Right atrium auricular region (tissue), 2 donors: Measurements from ENCODE around the gene ITIH1. TPM values are rescaled to one million over a fixed set of nuclear protein-coding genes. Genes with fewer than 3 reads are reported as not detected.

ENCODE experiments used
- DNase-seq: peaks from one replicate; pipeline ENCODE4 v3.0.0-alpha.2; 2019; ENCODE audit warnings: low spot score
- H3K27ac ChIP-seq, 2 donors: fragments of 200-600 bp; sonication (generic); 1 replicate in 1 of 2; 2 replicates in 1 of 2; pipeline ENCODE4 v1.5.1; 2016 to 2019
- H3K27me3 ChIP-seq, 2 donors: fragments of 200-600 bp; sonication (generic); one replicate each; pipeline versions ENCODE4 v1.5.1 to v1.6.0; 2017 to 2019
- H3K36me3 ChIP-seq: fragments of 200-600 bp; sonication (generic); one replicate; pipeline ENCODE4 v1.5.1; 2016
- H3K4me1 ChIP-seq, 2 donors: fragments of 200-600 bp; sonication (generic); one replicate each; pipeline versions ENCODE4 v1.5.1 to v1.6.0; 2017 to 2019
- H3K4me3 ChIP-seq, 2 donors: fragments of 200-600 bp; sonication (generic); 1 replicate in 1 of 2; 2 replicates in 1 of 2; pipeline ENCODE4 v1.5.1; 2017 to 2019; ENCODE audit warnings: mild to moderate bottlenecking in 1 of 2, moderate library complexity in 1 of 2
- H3K9me3 ChIP-seq, 2 donors: fragments of 200-600 bp; sonication (generic); one replicate each; pipeline ENCODE4 v1.5.1; 2019
- CTCF ChIP-seq, 2 donors: fragments of 200-600 bp; sonication (generic); IDR thresholded peaks; one replicate each; pipeline ENCODE4 v1.5.1; 2019; ENCODE audit warnings: antibody characterized with exemption in 2 of 2
- total RNA-seq, 2 donors: library from RNA; depleted of rRNA; stranded (reverse); fragments of >200 nt; gene quantifications; one replicate each; pipeline ENCODE4 v1.1.0, GENCODE V29; 2016

The ITIH1 gene
- total RNA-seq, 2 donors from 2014 or later = not detected

GRCh38 chr3:52800079-52800478, 22.7 kb downstream of the ITIH1 start:
- no peak for TF ChIP-seq CTCF (IDR thresholded peaks at IDR 0.05)

GRCh38 chr3:52801839-52802238, 24.4 kb downstream of the ITIH1 start:
- H3K36me3 ChIP-seq = no peaks in the 10 kb centered on the region
- no peak for DNase-seq
- no peak overlapping the region for H3K4me3 ChIP-seq
- H3K9me3 ChIP-seq = no peaks in the 10 kb centered on the region
- TF ChIP-seq CTCF (IDR thresholded peaks at IDR 0.05) = no peak
- H3K27ac ChIP-seq = no peak overlapping the region
- H3K4me1 ChIP-seq = no peaks in the 10 kb centered on the region
- no peaks in the 10 kb centered on the region for H3K27me3 ChIP-seq

More at GRCh38 chr3:52800079-52800478, 22.7 kb downstream of the ITIH1 start:
- Histone ChIP-seq H3K27ac (no peak overlapping the region), H3K4me1 (no peaks in the 10 kb centered on the region), H3K4me3 (no peak overlapping the region), H3K27me3 (no peaks in the 10 kb centered on the region), H3K9me3 (no peaks in the 10 kb centered on the region), H3K36me3 (no peaks in the 10 kb centered on the region)
- DNase-seq = no peak

- no peak for TF ChIP-seq CTCF (IDR thresholded peaks at IDR 0.05)
- H3K9me3 ChIP-seq = no peaks in the 10 kb centered on the region
- no peaks in the 10 kb centered on the region for H3K27me3 ChIP-seq
- H3K27ac ChIP-seq = no peak overlapping the region
- no peak for DNase-seq
- no peaks in the 10 kb centered on the region for H3K4me1 ChIP-seq
- no peaks in the 10 kb centered on the region for H3K36me3 ChIP-seq
- no peak overlapping the region for H3K4me3 ChIP-seq
Observed at GRCh38 chr3:52805270-52806039, 28.1 kb downstream of the ITIH1 start.

GRCh38 chr3:52809149-52809548, 31.8 kb downstream of the ITIH1 start:
- no peak overlapping the region for H3K27ac ChIP-seq
- H3K36me3 ChIP-seq = no peaks in the 10 kb centered on the region
- DNase-seq = no peak
- no peak overlapping the region for H3K4me3 ChIP-seq
- no peaks in the 10 kb centered on the region for H3K27me3 ChIP-seq
- TF ChIP-seq CTCF (IDR thresholded peaks at IDR 0.05) = no peak
- H3K4me1 ChIP-seq = no peaks in the 10 kb centered on the region
- H3K9me3 ChIP-seq = no peaks in the 10 kb centered on the region

- no peak overlapping the region for H3K27ac ChIP-seq
- no peaks in the 10 kb centered on the region for H3K27me3 ChIP-seq
- no peaks in the 10 kb centered on the region for H3K9me3 ChIP-seq
- H3K4me1 ChIP-seq = no peaks in the 10 kb centered on the region
- no peak overlapping the region for H3K4me3 ChIP-seq
- TF ChIP-seq CTCF (IDR thresholded peaks at IDR 0.05) = no peak
- no peaks in the 10 kb centered on the region for H3K36me3 ChIP-seq
- no peak for DNase-seq
Observed at GRCh38 chr3:52809662-52810377, 32.4 kb downstream of the ITIH1 start.
